Fibroblast of pulmonary artery (primary cell): Measurements from ENCODE around the gene TRMU.
A peak's percentile ranks its signal among the peaks of the same experiment; 100 is the strongest.

Experiments
- DNase-seq: peaks from one replicate; pipeline ENCODE4 v3.0.0-alpha.2; 2010; ENCODE audit warnings: low read depth
- H3K4me3 ChIP-seq: replicated peaks from 2 replicates; pipeline ENCODE4 v1.5.1; 2011; ENCODE audit warnings: low read depth, mild to moderate bottlenecking, control low read depth, low read length, moderate library complexity
- CTCF ChIP-seq: IDR thresholded peaks from 2 replicates; pipeline ENCODE4 v1.5.1; 2011; ENCODE audit warnings: mild to moderate bottlenecking, control low read depth, low read length, inconsistent platforms; ENCODE audit errors: missing control alignments

Gene TRMU

GRCh38 chr22:46327691-46328465, 7.6 kb upstream of the TRMU start:
- no peak for DNase-seq
- TF ChIP-seq CTCF = no peak
- no peak overlapping the region for H3K4me3 ChIP-seq

- H3K4me3 ChIP-seq = no peak overlapping the region
- no peak for TF ChIP-seq CTCF
- DNase-seq = no peak
Observed at GRCh38 chr22:46328797-46329196, 6.7 kb upstream of the TRMU start.

- no peak overlapping the region for H3K4me3 ChIP-seq
- TF ChIP-seq CTCF = no peak
- DNase-seq = no peak
Observed at GRCh38 chr22:46329616-46330015, 5.9 kb upstream of the TRMU start.

GRCh38 chr22:46330426-46330825, 5.1 kb upstream of the TRMU start:
- DNase-seq = no peak
- H3K4me3 ChIP-seq = no peak overlapping the region
- no peak for TF ChIP-seq CTCF

- no peak for DNase-seq
- TF ChIP-seq CTCF = no peak
- H3K4me3 ChIP-seq = no peak overlapping the region
Observed at GRCh38 chr22:46331496-46331895, 4.0 kb upstream of the TRMU start.

GRCh38 chr22:46336119-46337078, 885 bp downstream of the TRMU start:
- peak overlapping the region; percentile 88 for H3K4me3 ChIP-seq
- DNase-seq = peak; percentile 15
- TF ChIP-seq CTCF = no peak
